MM.1S (cell line): ENCODE data around the gene TPD52L1.

ENCODE experiments used
- CTCF ChIP-seq: fragments of 300-600 bp; sonication (generic); IDR thresholded peaks from 2 replicates; pipeline ENCODE4 v1.5.1; 2016; ENCODE audit warnings: antibody characterized with exemption, low read length, mixed read lengths
- EZH2 ChIP-seq: fragments of 300-600 bp; sonication (generic); optimal IDR thresholded peaks from 2 replicates; pipeline ENCODE3; 2017; ENCODE audit warnings: low read depth, mild to moderate bottlenecking, antibody characterized with exemption, low read length, mixed read lengths
- EZH2phosphoT487 ChIP-seq: fragments of 300-600 bp; sonication (generic); IDR thresholded peaks from 2 replicates; pipeline ENCODE4 v1.6.1; 2018; ENCODE audit warnings: antibody characterized with exemption, low read length

- TF ChIP-seq CTCF: no peak
- no peak for TF ChIP-seq EZH2
- no peak for TF ChIP-seq EZH2phosphoT487
Observed at GRCh38 chr6:125279961-125280360, 126.4 kb downstream of the TPD52L1 start.
